ENCODE data around the gene TPST1.
"Not testable (repeated sequence)": the region's sequence is repeated elsewhere in the genome, so short reads cannot be mapped to it uniquely, and the experiment has no call there.

DNA sequence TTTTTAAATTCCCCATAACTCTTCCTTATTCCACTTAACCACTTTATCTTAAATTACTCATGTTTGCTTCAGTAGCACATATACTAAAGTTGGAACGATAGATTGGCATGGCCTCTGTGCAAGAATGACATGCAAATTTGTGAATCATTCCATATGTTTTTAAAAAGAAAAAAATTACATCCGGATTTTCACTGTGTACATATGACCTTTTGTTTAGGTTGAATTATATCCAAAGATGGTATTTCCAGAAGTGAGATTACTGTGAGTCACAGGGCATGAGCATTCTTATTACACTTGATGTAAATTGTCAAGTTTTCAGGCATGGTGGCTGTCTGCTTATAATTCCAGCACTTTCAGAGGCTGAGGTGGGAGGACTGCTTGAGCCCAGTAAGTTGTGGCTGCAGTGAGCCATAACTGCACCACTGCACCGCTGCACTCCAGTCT, 190.0 kb downstream of the TPST1 start:
- TF ChIP-seq POLR2A (IDR thresholded peaks at IDR 0.05): not testable (repeated sequence)
- TF ChIP-seq, protein P1, sequence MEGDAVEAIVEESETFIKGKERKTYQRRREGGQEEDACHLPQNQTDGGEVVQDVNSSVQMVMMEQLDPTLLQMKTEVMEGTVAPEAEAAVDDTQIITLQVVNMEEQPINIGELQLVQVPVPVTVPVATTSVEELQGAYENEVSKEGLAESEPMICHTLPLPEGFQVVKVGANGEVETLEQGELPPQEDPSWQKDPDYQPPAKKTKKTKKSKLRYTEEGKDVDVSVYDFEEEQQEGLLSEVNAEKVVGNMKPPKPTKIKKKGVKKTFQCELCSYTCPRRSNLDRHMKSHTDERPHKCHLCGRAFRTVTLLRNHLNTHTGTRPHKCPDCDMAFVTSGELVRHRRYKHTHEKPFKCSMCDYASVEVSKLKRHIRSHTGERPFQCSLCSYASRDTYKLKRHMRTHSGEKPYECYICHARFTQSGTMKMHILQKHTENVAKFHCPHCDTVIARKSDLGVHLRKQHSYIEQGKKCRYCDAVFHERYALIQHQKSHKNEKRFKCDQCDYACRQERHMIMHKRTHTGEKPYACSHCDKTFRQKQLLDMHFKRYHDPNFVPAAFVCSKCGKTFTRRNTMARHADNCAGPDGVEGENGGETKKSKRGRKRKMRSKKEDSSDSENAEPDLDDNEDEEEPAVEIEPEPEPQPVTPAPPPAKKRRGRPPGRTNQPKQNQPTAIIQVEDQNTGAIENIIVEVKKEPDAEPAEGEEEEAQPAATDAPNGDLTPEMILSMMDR (IDR thresholded peaks at IDR 0.05): not testable (repeated sequence)
